ENCODE results near the gene MED1. TPM values are rescaled to one million over a fixed set of nuclear protein-coding genes. Genes with fewer than 3 reads are reported as not detected.
"Not testable (repeated sequence)": the region's sequence is repeated elsewhere in the genome, so short reads cannot be mapped to it uniquely, and the experiment has no call there.

MED1 gene
- total and polyA plus RNA-seq, 3 experiments from 2014 or later = 22.0 to 87.3 (median 85.1) TPM

DNA sequence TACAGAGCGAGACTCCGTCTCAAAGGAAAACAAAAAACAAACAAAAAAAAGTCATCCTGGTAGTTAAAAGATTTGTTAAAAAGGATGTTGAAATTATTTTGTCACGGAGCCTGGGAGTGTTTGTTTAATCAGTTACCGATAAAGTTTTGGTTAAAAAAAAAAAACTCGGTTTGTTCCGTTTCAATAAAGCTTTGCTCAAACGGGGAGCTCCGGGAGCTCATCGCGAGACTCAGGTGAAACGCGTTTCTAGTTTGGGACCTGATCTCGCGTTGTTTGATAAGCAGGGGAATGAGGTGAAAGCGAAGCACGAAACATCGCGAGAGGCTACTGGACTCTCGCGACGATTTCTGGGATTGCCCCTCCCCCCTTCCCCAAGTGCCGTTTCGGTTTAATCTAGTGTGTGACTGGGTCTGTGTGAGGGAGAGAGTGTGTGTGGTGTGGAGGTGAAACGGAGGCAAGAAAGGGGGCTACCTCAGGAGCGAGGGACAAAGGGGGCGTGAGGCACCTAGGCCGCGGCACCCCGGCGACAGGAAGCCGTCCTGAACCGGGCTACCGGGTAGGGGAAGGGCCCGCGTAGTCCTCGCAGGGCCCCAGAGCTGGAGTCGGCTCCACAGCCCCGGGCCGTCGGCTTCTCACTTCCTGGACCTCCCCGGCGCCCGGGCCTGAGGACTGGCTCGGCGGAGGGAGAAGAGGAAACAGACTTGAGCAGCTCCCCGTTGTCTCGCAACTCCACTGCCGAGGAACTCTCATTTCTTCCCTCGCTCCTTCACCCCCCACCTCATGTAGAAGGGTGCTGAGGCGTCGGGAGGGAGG is 10.3 kb upstream of the MED1 start, which contains the start of gene CDK12:
CDK12 (plus strand) TSS at position 374 of the 813 bp plus-strand sequence. CDS start 586 bp downstream, outside the sequence.
- no peaks in the 10 kb centered on the region for H3K9me3 Mint-ChIP-seq
- CTCF ChIA-PET = interaction anchor here (0.9 to 2.2 kb wide), 5 partner anchors 8 to 261 kb away, joined by 3 to 22 read pairs (median 4); partner anchors contain the start of genes MED1 and RPL19
- peaks cover 0 to 6% of the 10 kb centered on the region in 2 donors for H3K27me3 Mint-ChIP-seq

DNA sequence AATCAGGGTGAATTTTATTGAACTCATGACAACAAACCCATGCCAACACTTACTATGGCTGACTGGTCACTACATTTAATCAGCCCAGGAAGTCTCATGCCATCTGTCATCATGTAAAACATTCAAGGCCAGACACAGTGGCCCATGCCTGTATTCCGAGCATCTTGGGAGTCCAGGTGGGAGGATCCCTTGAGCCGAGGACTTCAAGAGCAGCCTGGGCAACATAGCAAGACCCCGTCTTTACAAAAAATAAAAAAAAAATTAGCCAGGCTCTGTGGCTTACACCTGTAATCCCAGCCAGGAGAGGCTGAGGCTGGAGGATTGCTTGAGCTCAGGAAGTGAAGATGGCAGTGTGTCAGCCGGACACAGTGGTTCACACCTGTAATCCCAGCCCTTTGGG is 4.9 kb upstream of the MED1 start:
- Mint-ChIP-seq H3K27ac (no peak overlapping the region), H3K9me3 (no peaks in the 10 kb centered on the region), H3K4me3 (no peak overlapping the region), H3K27me3 (peaks cover 0 to 2% of the 10 kb centered on the region in 2 donors), H3K4me1 (peaks cover 12 to 21% (median 15%) of the 10 kb centered on the region in 3 donors), H3K36me3 (peaks cover 0 to 4% (median 0%) of the 10 kb centered on the region in 3 donors)
- ChIA-PET POLR2A (no interaction called here), CTCF (no interaction called here)
- H3K27ac ChIP-seq (ENCODE audit: low read depth, low read length) = no peak overlapping the region
- H3K36me3 ChIP-seq (ENCODE audit: insufficient read depth, low read length) = no peaks in the 10 kb centered on the region
- no peaks in the 10 kb centered on the region for H3K27me3 ChIP-seq (ENCODE audit: insufficient read depth, low read length, poor library complexity, severe bottlenecking)
- H3K4me1 ChIP-seq (ENCODE audit: insufficient read depth, low read length) = peaks cover 8% of the 10 kb centered on the region
- no peak for DNase-seq
- H3K4me3 ChIP-seq (ENCODE audit: low read length) = no peak overlapping the region
- H3K9me3 ChIP-seq (ENCODE audit: low read length) = no peaks in the 10 kb centered on the region

More for the DNA sequence above, 10.3 kb upstream of the MED1 start, which contains the start of gene CDK12:
- H3K27ac ChIP-seq (ENCODE audit: low read depth, low read length) = peak within 1 kb of the TSS; percentile 89
- H3K9me3 ChIP-seq (ENCODE audit: low read length) = no peaks in the 10 kb centered on the region
- peak; percentile 88 to 98 (median 94) for DNase-seq
- POLR2A ChIA-PET = interaction anchor here (0.6 to 3.3 kb wide), 7 partner anchors 10 to 519 kb away, joined by 3 to 84 read pairs (median 4); partner anchors contain the start of genes FBXL20, MED1, MIEN1 and PSMD3
- H3K27ac Mint-ChIP-seq = peak within 1 kb of the TSS; percentile 93 to 100 (median 97)
- peaks cover 23% of the 10 kb centered on the region for H3K4me1 ChIP-seq (ENCODE audit: insufficient read depth, low read length)
- peaks cover 37 to 49% (median 47%) of the 10 kb centered on the region in 3 donors for H3K4me1 Mint-ChIP-seq
- H3K4me3 ChIP-seq (ENCODE audit: low read length) = peak within 1 kb of the TSS; percentile 99
- peak within 1 kb of the TSS; percentile 89 to 99 (median 96) for H3K4me3 Mint-ChIP-seq
- peaks cover 0 to 29% (median 0%) of the 10 kb centered on the region in 3 donors for H3K36me3 Mint-ChIP-seq
- peaks cover 4% of the 10 kb centered on the region for H3K36me3 ChIP-seq (ENCODE audit: insufficient read depth, low read length)
- no peaks in the 10 kb centered on the region for H3K27me3 ChIP-seq (ENCODE audit: insufficient read depth, low read length, poor library complexity, severe bottlenecking)

DNA sequence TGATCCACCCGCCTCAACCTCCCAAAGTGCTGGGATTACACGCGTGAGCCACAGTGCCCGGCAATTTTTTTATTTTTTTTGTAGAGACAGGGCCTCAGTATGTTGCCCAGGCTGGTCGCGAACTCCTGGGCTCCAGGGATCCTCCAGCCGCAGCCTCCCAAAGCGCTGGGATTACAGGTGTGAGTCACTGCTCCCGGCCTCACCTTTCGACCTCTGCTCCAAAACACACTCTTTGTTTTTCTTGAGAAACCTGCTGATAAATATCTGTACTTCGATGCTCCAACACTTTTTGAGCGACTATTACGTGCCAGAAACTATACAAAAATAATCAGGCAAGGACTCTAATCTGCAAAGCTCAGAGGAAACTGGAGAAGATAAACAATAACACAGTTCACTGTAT is 1.0 kb downstream of the MED1 start:
- peaks cover 17% of the 10 kb centered on the region for H3K4me1 ChIP-seq (ENCODE audit: insufficient read depth, low read length)
- DNase-seq = no peak
- H3K36me3 ChIP-seq (ENCODE audit: insufficient read depth, low read length) = no peaks in the 10 kb centered on the region
- Mint-ChIP-seq H3K36me3 (peaks cover 0 to 35% (median 4%) of the 10 kb centered on the region in 3 donors), H3K9me3 (no peaks in the 10 kb centered on the region), H3K4me3 (peak overlapping the region; percentile 20 to 98 (median 94)), H3K27ac (peak overlapping the region in 7 of 8 donors; percentile 36 to 99 (median 96)), H3K27me3 (no peaks in the 10 kb centered on the region), H3K4me1 (peaks cover 24 to 33% (median 26%) of the 10 kb centered on the region in 3 donors)
- no peaks in the 10 kb centered on the region for H3K9me3 ChIP-seq (ENCODE audit: low read length)
- H3K27me3 ChIP-seq (ENCODE audit: insufficient read depth, low read length, poor library complexity, severe bottlenecking) = no peaks in the 10 kb centered on the region
- CTCF ChIA-PET = interaction anchor here (2.0 kb wide), 1 partner anchor 12 kb away, joined by 22 read pairs; the partner anchor contains the start of gene CDK12
- peak overlapping the region; percentile 91 for H3K4me3 ChIP-seq (ENCODE audit: low read length)
- H3K27ac ChIP-seq (ENCODE audit: low read depth, low read length) = peak overlapping the region; percentile 87
- POLR2A ChIA-PET = interaction anchor here (1.0 to 3.4 kb wide), 3 partner anchors 12 to 48 kb away, joined by 3 to 84 read pairs (median 6); partner anchors contain the start of genes CDK12 and FBXL20

DNA sequence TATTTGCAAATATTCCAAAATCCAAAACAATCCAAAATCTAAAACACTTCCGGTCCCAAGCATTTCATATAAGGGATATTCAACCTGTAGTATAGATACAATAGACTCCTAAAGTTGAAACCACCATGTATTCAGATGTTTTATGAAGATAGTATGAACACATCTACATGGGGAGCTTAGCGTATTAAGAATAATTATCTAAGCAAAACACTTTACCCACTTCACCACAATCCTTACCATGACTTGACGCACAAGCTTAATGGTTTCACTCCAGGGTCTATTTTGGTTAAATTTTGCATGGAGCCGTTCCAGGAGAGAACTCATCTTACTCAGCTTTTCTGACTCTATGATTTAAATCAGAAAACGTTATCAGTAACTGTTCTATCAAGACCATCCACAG is 3.5 kb downstream of the MED1 start:
- Histone ChIP-seq H3K36me3 (ENCODE audit: insufficient read depth, low read length) (peaks cover 6% of the 10 kb centered on the region), H3K4me1 (ENCODE audit: insufficient read depth, low read length) (peaks cover 17% of the 10 kb centered on the region), H3K4me3 (ENCODE audit: low read length) (no peak overlapping the region), H3K27me3 (ENCODE audit: insufficient read depth, low read length, poor library complexity, severe bottlenecking) (no peaks in the 10 kb centered on the region), H3K27ac (ENCODE audit: low read depth, low read length) (no peak overlapping the region), H3K9me3 (ENCODE audit: low read length) (no peaks in the 10 kb centered on the region)
- no peak for DNase-seq
- Mint-ChIP-seq H3K9me3 (no peaks in the 10 kb centered on the region), H3K36me3 (peaks cover 6 to 55% (median 11%) of the 10 kb centered on the region in 3 donors), H3K4me3 (peak overlapping the region in 1 of 7 donors; percentile 43), H3K27me3 (no peaks in the 10 kb centered on the region), H3K27ac (peak overlapping the region in 2 of 8 donors; percentile 15 to 56), H3K4me1 (peaks cover 30 to 41% (median 36%) of the 10 kb centered on the region in 3 donors)
- ChIA-PET POLR2A (no interaction called here), CTCF (interaction anchor here (1.1 kb wide), 1 partner anchor 18 kb away, joined by 3 read pairs; no protein-coding TSS in a partner anchor)

DNA sequence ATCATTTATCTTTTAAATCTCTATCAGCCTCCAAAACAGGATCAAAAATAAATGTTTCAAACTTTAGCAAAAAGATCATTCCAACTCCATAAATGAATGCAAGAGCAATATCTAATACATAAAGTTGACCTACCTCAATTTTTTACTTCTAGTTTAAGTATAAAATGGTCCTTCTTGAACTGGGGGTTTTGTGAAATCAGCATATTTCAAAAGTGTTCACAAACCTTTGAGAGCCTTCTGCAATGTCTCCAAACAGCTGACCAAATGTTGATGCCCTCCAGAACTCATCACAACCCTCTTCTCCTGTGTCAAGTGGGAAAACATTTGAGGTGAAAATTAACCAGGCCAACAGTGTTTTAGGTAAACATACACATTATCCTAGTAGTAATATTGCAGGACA is 7.7 kb downstream of the MED1 start:
- Mint-ChIP-seq H3K9me3 (no peaks in the 10 kb centered on the region), H3K27ac (no peak overlapping the region), H3K36me3 (peaks cover 12 to 84% (median 23%) of the 10 kb centered on the region in 3 donors), H3K27me3 (no peaks in the 10 kb centered on the region), H3K4me3 (no peak overlapping the region), H3K4me1 (peaks cover 13 to 27% (median 23%) of the 10 kb centered on the region in 3 donors)
- Histone ChIP-seq H3K27me3 (ENCODE audit: insufficient read depth, low read length, poor library complexity, severe bottlenecking) (no peaks in the 10 kb centered on the region), H3K9me3 (ENCODE audit: low read length) (no peaks in the 10 kb centered on the region), H3K27ac (ENCODE audit: low read depth, low read length) (no peak overlapping the region), H3K4me3 (ENCODE audit: low read length) (no peak overlapping the region), H3K4me1 (ENCODE audit: insufficient read depth, low read length) (no peaks in the 10 kb centered on the region), H3K36me3 (ENCODE audit: insufficient read depth, low read length) (peaks cover 21% of the 10 kb centered on the region)
- DNase-seq = no peak
- CTCF ChIA-PET = no interaction called here
- POLR2A ChIA-PET = interaction anchor here (0.6 kb wide), 1 partner anchor 219 kb away, joined by 6 read pairs; no protein-coding TSS in a partner anchor

DNA sequence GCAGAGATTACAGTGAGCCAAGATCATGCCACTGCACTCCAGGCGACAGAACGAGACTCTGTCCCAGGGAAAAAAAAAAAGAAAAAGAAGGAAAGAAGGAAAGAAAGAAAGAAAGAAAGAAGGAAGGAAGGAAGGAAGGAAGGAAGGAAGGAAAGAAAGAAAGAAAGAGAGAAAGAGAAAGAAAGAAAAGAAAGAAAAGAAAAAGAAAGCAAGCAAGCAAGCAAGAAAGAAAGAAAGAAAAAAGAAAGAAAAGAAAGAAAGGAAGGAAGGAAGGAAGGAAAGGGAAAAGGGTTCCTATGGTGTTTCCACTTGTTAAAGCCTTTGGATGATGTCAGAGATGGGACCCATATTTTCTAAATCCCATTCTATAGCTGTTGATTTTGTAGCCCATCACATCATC is 11.2 kb downstream of the MED1 start:
- POLR2A ChIA-PET, H3K4me3 Mint-ChIP-seq: not testable (repeated sequence)
- CTCF ChIA-PET = interaction anchor here (1.3 kb wide), 1 partner anchor 12 kb away, joined by 3 read pairs; the partner anchor contains the start of gene MED1

DNA sequence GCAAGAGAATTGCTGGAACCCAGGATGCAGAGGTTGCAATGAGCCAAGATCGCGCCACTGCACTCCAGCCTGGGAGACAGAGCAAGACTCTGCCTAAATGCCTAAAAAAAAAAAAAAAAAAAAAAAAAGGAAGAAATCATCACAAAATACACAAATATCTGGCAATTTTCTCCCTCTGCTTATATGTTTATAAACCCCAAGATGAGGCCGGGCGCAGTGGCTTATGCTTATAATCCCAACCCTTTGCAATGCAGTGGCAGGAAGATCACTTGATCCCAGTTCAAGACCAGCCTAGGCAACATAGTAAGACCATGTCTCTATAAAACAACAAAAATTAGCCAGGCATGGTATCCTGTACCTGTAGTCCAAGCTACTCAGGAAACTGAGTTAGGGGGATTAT is 21.5 kb downstream of the MED1 start:
- H3K36me3 ChIP-seq (ENCODE audit: insufficient read depth, low read length) = peaks cover 34% of the 10 kb centered on the region
- Mint-ChIP-seq H3K4me3 (no peak overlapping the region), H3K27ac (no peak overlapping the region), H3K36me3 (peaks cover 0 to 72% (median 13%) of the 10 kb centered on the region in 3 donors), H3K4me1 (peaks cover 0 to 4% (median 2%) of the 10 kb centered on the region in 3 donors), H3K27me3 (no peaks in the 10 kb centered on the region), H3K9me3 (no peaks in the 10 kb centered on the region)
- H3K27ac ChIP-seq (ENCODE audit: low read depth, low read length) = no peak overlapping the region
- H3K9me3 ChIP-seq (ENCODE audit: low read length) = no peaks in the 10 kb centered on the region
- H3K4me3 ChIP-seq (ENCODE audit: low read length) = no peak overlapping the region
- CTCF ChIA-PET = no interaction called here
- H3K27me3 ChIP-seq (ENCODE audit: insufficient read depth, low read length, poor library complexity, severe bottlenecking) = no peaks in the 10 kb centered on the region
- DNase-seq = no peak
- H3K4me1 ChIP-seq (ENCODE audit: insufficient read depth, low read length) = no peaks in the 10 kb centered on the region
- POLR2A ChIA-PET = interaction anchor here (0.7 kb wide), 1 partner anchor 639 kb away, joined by 10 read pairs; no protein-coding TSS in a partner anchor

More for the DNA sequence above, 11.2 kb downstream of the MED1 start:
- H3K9me3 ChIP-seq (ENCODE audit: low read length); H3K27me3 Mint-ChIP-seq; H3K9me3 Mint-ChIP-seq; H3K27me3 ChIP-seq (ENCODE audit: insufficient read depth, low read length, poor library complexity, severe bottlenecking); H3K4me1 ChIP-seq (ENCODE audit: insufficient read depth, low read length); H3K4me3 ChIP-seq (ENCODE audit: low read length); DNase-seq; H3K27ac ChIP-seq (ENCODE audit: low read depth, low read length): not testable (repeated sequence)
- H3K36me3 Mint-ChIP-seq = peaks cover 12 to 77% (median 21%) of the 10 kb centered on the region in 3 donors
- H3K27ac Mint-ChIP-seq = peak overlapping the region in 2 of 8 donors; percentile 58 to 61
- peaks cover 21% of the 10 kb centered on the region for H3K36me3 ChIP-seq (ENCODE audit: insufficient read depth, low read length)
- peaks cover 7 to 18% (median 13%) of the 10 kb centered on the region in 3 donors for H3K4me1 Mint-ChIP-seq
